CD4-positive, alpha-beta T cell treated with Interleukin-1 beta for 1 hour (primary cell): ENCODE measurements around the gene FGF19.

Source experiments
- DNase-seq, 2 donors: peaks; one replicate each; pipeline ENCODE4 v3.0.0-alpha.2; 2020 to 2022

FGF19 gene

DNA sequence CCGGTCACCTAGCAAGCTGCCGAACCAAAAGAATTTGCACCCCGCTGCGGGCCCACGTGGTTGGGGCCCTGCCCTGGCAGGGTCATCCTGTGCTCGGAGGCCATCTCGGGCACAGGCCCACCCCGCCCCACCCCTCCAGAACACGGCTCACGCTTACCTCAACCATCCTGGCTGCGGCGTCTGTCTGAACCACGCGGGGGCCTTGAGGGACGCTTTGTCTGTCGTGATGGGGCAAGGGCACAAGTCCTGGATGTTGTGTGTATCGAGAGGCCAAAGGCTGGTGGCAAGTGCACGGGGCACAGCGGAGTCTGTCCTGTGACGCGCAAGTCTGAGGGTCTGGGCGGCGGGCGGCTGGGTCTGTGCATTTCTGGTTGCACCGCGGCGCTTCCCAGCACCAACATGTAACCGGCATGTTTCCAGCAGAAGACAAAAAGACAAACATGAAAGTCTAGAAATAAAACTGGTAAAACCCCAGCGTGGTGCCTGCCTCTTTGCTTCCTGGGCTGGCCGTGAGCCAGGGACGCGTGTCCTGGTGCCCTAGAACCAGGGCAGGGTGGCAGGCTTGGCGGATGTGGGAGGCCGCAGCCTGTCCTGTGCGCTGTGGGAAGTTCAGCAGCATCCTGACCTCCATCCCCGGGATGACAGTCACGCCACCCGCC is 49.7 kb downstream of the FGF19 start:
- no peak for DNase-seq

DNA sequence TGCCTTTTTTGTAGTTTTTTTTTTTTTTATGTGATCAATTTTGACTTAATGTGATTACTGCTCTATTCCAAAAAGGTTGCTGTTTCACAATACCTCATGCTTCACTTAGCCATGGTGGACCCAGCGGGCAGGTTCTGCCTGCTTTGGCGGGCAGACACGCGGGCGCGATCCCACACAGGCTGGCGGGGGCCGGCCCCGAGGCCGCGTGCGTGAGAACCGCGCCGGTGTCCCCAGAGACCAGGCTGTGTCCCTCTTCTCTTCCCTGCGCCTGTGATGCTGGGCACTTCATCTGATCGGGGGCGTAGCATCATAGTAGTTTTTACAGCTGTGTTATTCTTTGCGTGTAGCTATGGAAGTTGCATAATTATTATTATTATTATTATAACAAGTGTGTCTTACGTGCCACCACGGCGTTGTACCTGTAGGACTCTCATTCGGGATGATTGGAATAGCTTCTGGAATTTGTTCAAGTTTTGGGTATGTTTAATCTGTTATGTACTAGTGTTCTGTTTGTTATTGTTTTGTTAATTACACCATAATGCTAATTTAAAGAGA is 50.3 kb downstream of the FGF19 start:
- no peak for DNase-seq

DNA sequence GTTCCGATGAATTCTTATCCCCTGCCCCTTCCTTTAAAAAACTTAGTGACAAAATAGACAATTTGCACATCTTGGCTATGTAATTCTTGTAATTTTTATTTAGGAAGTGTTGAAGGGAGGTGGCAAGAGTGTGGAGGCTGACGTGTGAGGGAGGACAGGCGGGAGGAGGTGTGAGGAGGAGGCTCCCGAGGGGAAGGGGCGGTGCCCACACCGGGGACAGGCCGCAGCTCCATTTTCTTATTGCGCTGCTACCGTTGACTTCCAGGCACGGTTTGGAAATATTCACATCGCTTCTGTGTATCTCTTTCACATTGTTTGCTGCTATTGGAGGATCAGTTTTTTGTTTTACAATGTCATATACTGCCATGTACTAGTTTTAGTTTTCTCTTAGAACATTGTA is 50.8 kb downstream of the FGF19 start:
- DNase-seq: no peak

DNA sequence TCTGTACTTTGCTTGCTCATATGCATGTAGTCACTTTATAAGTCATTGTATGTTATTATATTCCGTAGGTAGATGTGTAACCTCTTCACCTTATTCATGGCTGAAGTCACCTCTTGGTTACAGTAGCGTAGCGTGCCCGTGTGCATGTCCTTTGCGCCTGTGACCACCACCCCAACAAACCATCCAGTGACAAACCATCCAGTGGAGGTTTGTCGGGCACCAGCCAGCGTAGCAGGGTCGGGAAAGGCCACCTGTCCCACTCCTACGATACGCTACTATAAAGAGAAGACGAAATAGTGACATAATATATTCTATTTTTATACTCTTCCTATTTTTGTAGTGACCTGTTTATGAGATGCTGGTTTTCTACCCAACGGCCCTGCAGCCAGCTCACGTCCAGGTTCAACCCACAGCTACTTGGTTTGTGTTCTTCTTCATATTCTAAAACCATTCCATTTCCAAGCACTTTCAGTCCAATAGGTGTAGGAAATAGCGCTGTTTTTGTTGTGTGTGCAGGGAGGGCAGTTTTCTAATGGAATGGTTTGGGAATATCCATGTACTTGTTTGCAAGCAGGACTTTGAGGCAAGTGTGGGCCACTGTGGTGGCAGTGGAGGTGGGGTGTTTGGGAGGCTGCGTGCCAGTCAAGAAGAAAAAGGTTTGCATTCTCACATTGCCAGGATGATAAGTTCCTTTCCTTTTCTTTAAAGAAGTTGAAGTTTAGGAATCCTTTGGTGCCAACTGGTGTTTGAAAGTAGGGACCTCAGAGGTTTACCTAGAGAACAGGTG is 51.8 kb downstream of the FGF19 start:
- no peak for DNase-seq

DNA sequence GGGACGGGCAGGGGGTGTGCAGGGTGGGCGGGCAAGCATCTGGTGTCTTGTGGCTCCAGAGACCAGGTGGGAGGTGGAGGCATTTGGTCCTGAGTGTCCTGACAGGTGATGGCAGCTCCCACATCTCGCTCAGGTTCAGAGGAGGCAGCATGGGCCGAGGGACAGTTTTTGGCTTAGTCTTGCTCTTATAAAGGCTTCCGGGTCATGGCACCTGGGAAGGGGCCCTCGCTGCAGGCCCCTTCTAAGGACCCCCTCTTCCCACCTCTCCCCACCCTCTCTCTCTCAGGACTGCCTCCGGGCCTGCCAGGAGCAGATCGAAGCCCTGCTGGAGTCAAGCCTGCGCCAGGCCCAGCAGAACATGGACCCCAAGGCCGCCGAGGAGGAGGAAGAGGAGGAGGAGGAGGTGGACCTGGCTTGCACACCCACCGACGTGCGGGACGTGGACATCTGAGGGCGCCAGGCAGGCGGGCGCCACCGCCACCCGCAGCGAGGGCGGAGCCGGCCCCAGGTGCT is 52.9 kb downstream of the FGF19 start:
- no peak for DNase-seq

DNA sequence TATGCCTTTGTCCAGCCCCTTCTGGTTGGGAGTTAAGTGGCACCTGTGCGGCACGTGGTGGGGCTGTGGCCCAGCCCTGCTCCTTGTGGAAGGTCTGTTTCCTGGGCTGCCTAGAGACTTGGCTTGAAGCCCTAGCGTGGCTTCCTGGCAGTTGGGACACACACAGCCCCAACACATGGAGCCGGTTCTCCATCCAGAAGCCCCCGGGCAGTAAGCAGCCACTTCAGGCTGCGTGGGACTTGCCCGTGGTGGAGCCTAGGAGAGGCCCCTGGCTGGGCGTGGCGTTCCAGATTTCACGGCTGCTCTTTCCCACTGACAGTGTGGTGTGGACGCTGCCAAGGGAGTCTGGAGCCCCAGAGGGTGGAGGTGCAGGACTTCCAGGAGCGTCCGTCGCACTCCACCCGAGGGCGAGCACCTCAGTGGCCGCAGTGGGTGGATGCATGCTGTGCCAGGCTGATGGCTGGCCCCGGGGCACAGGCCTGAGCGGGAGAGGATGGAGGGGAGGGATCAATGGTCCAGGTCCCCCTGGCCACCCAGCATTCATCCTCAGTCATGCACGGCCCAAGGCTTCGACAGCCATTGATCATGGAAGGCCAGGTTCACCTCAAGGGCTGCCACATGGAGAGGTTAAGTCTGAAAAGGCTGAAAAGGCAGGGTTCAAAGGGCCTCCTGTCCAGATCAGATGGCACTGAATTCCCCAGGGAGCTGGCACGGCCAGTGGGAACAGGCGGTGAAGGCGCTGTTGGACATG is 53.6 kb downstream of the FGF19 start:
- no peak for DNase-seq

GRCh38 chr11:69649576-69649900 is 54.3 kb downstream of the FGF19 start:
- DNase-seq: no peak

DNA sequence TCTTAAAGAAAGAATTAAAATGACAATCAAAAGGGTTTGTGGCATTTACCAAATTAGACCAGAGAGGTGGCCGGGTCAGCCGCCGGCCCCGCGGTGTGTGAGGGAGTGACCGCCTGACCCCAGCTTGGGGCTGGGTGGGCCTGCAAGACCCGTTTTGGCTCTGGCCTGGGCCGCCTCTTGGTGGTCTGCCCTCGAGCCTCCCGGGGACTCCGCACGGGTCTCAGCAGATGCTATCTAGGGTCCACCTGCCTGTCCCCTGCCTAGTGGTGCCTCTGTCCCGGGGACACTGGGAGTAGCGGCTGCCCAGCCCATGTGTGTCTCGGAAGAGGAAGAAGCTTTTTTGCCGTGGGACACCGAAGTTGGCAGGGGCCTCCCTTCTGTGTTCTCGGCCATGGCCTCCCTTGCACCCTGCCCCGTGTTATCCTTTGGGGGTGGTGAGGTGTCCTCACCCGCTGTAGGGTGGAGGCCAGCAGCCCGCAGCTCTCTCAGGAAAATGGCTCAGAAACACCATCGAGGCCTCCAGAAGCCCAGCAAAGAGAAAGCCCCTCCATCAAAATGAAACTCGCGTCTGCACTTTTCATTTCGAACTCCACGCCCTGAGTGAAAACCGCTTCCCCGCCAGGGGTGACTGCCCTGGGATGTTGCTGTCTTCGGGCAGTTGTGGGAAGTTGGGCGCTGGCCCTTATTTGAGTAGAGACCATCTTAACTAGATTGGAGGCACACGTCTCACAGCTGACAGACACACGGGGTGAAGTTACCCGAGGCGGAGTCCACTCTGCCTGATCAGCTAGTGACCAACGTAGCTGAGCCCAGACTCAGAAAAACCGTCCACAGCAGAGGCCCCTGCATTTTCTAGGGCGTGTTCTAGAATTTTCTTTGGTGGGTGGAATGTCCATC is 54.9 kb downstream of the FGF19 start:
- no peak for DNase-seq
